OCI-LY3 (cell line): Measurements from ENCODE around the gene LAMA3.

Source experiments
- H2AFZ ChIP-seq: fragments of 200-600, 300-600 bp; shearing (Covaris generic); 2 replicates; pipeline ENCODE4 v1.6.0; 2014; ENCODE audit warnings: antibody characterized with exemption, low read depth, low read length
- H3K27ac ChIP-seq: fragments of 200-600, 300-600 bp; sonication (generic); 2 replicates; pipeline ENCODE4 v1.5.1; 2014; ENCODE audit warnings: mild to moderate bottlenecking, low read length, moderate library complexity, mixed read lengths
- H3K27me3 ChIP-seq: fragments of 200-600, 300-600 bp; sonication (generic); 2 replicates; pipeline ENCODE4 v1.6.1; 2014; ENCODE audit warnings: low read depth, low read length, mixed read lengths
- H3K36me3 ChIP-seq: fragments of 200-600, 300-600 bp; sonication (generic); replicated peaks from 2 replicates; pipeline ENCODE3; 2014; ENCODE audit warnings: low read depth, low read length, mixed read lengths
- H3K4me1 ChIP-seq: fragments of 300-600, 200-600 bp; sonication (generic); 2 replicates; pipeline ENCODE4 v1.6.1; 2014; ENCODE audit warnings: low read length, mixed read lengths
- H3K4me2 ChIP-seq: fragments of 200-600, 300-600 bp; sonication (generic); 2 replicates; pipeline ENCODE4 v1.6.1; 2014; ENCODE audit warnings: low read length, mixed read lengths
- H3K4me3 ChIP-seq: fragments of 300-600, 200-600 bp; sonication (generic); 2 replicates; pipeline ENCODE4 v1.5.1; 2014; ENCODE audit warnings: antibody characterized with exemption, mild to moderate bottlenecking, low read length, moderate library complexity
- H3K79me2 ChIP-seq: fragments of 300-600, 200-600 bp; shearing (Covaris generic); 2 replicates; pipeline ENCODE4 v1.6.1; 2014; ENCODE audit warnings: mild to moderate bottlenecking, low read length, mixed read lengths
- H3K9ac ChIP-seq: fragments of 300-600, 200-600 bp; shearing (Covaris generic); 2 replicates; pipeline ENCODE4 v1.6.0; 2014; ENCODE audit warnings: mild to moderate bottlenecking, low read length, moderate library complexity
- H3K9me3 ChIP-seq: fragments of 200-600, 300-600 bp; shearing (Covaris generic); 2 replicates; pipeline ENCODE4 v1.6.1; 2014; ENCODE audit warnings: low read length, mixed read lengths; ENCODE audit not compliant: insufficient read depth
- H4K20me1 ChIP-seq: fragments of 200-600, 300-600 bp; sonication (generic); 2 replicates; pipeline ENCODE4 v1.6.1; 2016; ENCODE audit warnings: low read length, mixed read lengths; ENCODE audit not compliant: insufficient read depth
- CTCF ChIP-seq: fragments of 200-600, 300-600 bp; sonication (generic); IDR thresholded peaks from 2 replicates; pipeline ENCODE4 v1.5.1; 2014; ENCODE audit warnings: antibody characterized with exemption, low read length, low read depth
- EZH2phosphoT487 ChIP-seq: fragments of 200-600 bp; shearing (Covaris generic); IDR thresholded peaks from 2 replicates; pipeline ENCODE4 v1.6.1; 2018; ENCODE audit warnings: antibody characterized with exemption, mixed run types, low read depth

LAMA3 gene

DNA sequence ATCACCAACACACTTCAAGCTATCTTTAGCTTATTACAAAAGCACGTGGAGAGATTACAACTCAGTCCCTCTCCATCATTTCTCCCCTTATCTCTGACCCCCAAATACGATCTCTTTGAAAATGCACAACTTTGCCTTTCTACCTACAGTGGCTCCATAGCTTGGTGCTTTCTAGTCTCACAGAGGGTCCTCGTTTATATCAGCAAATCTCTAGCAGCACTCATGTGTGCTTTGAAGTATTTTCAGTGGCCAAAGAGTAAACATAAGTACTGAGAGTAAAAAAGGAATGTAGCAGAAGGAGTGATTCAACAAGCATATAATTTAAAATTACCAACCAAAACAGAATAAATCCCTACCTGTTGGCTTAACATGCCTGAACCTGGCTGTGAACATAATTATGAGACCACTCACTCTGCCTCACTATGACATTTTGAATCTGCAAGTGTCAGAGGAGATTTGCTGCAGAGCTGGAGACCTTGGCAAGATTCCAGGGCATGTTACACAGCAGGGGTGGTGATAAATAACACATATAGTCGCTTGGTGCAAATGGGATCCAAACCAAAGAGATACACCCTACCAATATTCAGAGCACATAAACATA, 54.6 kb downstream of the LAMA3 start:
- H3K9ac ChIP-seq, result peak overlapping the region; percentile 19; the same call in 1 of the 2 replicates

GRCh38 chr18:23745366-23745765, 56.1 kb downstream of the LAMA3 start:
- TF ChIP-seq EZH2phosphoT487 (no peak), CTCF (no peak)
- Histone ChIP-seq H3K4me1 (peaks cover 52% of the 10 kb centered on the region), H3K9ac (no peak overlapping the region), H3K9me3 (0 out of 2 replicates have a peak, but pooled peaks cover 3% of the 10 kb centered on the region), H3K4me3 (no peak overlapping the region), H3K27ac (no peak overlapping the region; the same call in 1 of the 2 replicates), H4K20me1 (no peaks in the 10 kb centered on the region), H3K27me3 (0 out of 2 replicates have a peak, but pooled peaks cover 3% of the 10 kb centered on the region), H2AFZ (peak overlapping the region; percentile 9; the same call in 1 of the 2 replicates), H3K36me3 (peaks cover 3% of the 10 kb centered on the region), H3K79me2 (no peaks in the 10 kb centered on the region), H3K4me2 (peak overlapping the region; percentile 40; the same call in 1 of the 2 replicates)

More for the DNA sequence above, 54.6 kb downstream of the LAMA3 start:
- H3K36me3 ChIP-seq, result peaks cover 3% of the 10 kb centered on the region
- peak overlapping the region; percentile 41 for H3K4me2 ChIP-seq
- H3K4me1 ChIP-seq, result peaks cover 67% of the 10 kb centered on the region
- H3K4me3 ChIP-seq, result no peak overlapping the region
- H3K79me2 ChIP-seq, result no peaks in the 10 kb centered on the region
- peaks cover 16% of the 10 kb centered on the region for H3K27me3 ChIP-seq
- H3K9me3 ChIP-seq, result 0 out of 2 replicates have a peak, but pooled peaks cover 3% of the 10 kb centered on the region
- H2AFZ ChIP-seq, result no peak overlapping the region
- H3K27ac ChIP-seq, result peak overlapping the region; percentile 22; the same call in 1 of the 2 replicates
- H4K20me1 ChIP-seq, result no peaks in the 10 kb centered on the region
- TF ChIP-seq CTCF (no peak), EZH2phosphoT487 (no peak)

DNA sequence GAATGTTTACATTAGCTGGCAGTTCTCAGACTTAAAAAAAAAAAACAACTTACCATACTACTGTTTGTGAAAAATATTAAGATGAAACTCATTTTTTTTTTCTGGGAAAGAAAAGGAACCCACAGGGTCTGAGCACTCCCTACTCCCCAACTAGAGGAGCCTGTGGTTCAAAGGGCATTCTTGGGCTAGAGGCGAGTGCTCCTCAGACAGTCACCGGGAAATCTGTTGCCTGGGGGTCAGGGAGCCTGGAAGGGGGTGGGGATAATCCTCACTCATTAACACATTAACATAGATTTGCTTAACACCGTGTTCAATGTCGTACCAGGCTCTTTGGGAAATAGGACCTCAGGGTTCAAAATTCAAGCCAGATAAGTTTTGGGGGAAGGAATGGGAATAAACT, 57.6 kb downstream of the LAMA3 start:
- no peak overlapping the region for H3K4me3 ChIP-seq
- no peaks in the 10 kb centered on the region for H4K20me1 ChIP-seq
- H2AFZ ChIP-seq, result no peak overlapping the region
- peaks cover 40% of the 10 kb centered on the region for H3K4me1 ChIP-seq
- TF ChIP-seq CTCF, result no peak
- no peak for TF ChIP-seq EZH2phosphoT487
- 0 out of 2 replicates have a peak, but pooled peaks cover 3% of the 10 kb centered on the region for H3K9me3 ChIP-seq
- H3K9ac ChIP-seq, result no peak overlapping the region
- no peak overlapping the region for H3K27ac ChIP-seq
- 0 out of 2 replicates have a peak, but pooled peaks cover 3% of the 10 kb centered on the region for H3K27me3 ChIP-seq
- H3K36me3 ChIP-seq, result no peaks in the 10 kb centered on the region
- H3K79me2 ChIP-seq, result no peaks in the 10 kb centered on the region
- H3K4me2 ChIP-seq, result no peak overlapping the region

DNA sequence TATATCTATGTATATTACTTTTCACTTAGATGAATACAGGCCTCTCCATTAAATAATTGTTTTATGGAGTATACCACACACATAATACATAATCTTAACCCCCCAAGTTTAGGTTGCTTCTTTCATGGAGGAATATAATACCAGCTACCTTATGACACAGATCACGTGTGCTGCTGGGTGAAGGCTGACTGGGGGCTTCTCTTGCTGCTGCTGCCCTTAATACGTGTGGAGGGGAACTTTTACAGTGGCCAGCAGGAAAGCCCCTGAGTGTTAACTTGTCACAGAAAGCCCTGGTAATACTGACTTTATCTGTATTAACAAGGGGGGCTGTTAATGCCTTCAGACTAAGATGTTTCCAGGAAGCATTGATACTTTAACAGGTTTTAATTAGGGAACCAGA, 63.1 kb downstream of the LAMA3 start:
- H3K27ac ChIP-seq, result peak overlapping the region; percentile 18; the same call in 1 of the 2 replicates
- no peaks in the 10 kb centered on the region for H3K27me3 ChIP-seq
- H3K9ac ChIP-seq, result peak overlapping the region; percentile 7; the same call in 1 of the 2 replicates
- peak overlapping the region; percentile 78 for H2AFZ ChIP-seq
- H3K4me2 ChIP-seq, result peak overlapping the region; percentile 7; the same call in 1 of the 2 replicates
- no peaks in the 10 kb centered on the region for H3K79me2 ChIP-seq
- peaks cover 53% of the 10 kb centered on the region for H3K4me1 ChIP-seq
- H3K9me3 ChIP-seq, result 0 out of 2 replicates have a peak, but pooled peaks cover 4% of the 10 kb centered on the region
- H4K20me1 ChIP-seq, result no peaks in the 10 kb centered on the region
- H3K4me3 ChIP-seq, result no peak overlapping the region
- peaks cover 7% of the 10 kb centered on the region for H3K36me3 ChIP-seq
- TF ChIP-seq CTCF, result no peak
- no peak for TF ChIP-seq EZH2phosphoT487
